K562 (cell line): ENCODE data around the gene VSTM2B. TPM values are rescaled to one million over a fixed set of nuclear protein-coding genes. Genes with fewer than 3 reads are reported as not detected.

Experiments
- CREB1 ChIP-seq, 2 experiments: sonication (generic) in 1 of 2; formaldehyde crosslinking in 1 of 2; IDR thresholded peaks; 2 replicates each; pipeline versions ENCODE4 v1.6.1 to v1.8.0; 2012 to 2022; ENCODE audit warnings: inconsistent platforms in 1 of 2, mild to moderate bottlenecking in 1 of 2, missing genetic modification reagents in 1 of 2, moderate library complexity in 1 of 2
- FUS ChIP-seq: fragments of 200-400 bp; formaldehyde crosslinking; optimal IDR thresholded peaks from 2 replicates; pipeline ENCODE3; 2017; ENCODE audit warnings: low read depth, low read length
- HDAC2 ChIP-seq: fragments of 450-650 bp; IDR thresholded peaks from 2 replicates; pipeline ENCODE4 v1.6.1; 2016; ENCODE audit warnings: mild to moderate bottlenecking
- HOXB6 ChIP-seq: fragments of 250-450 bp; sonication (Bioruptor Pico); IDR thresholded peaks from 2 replicates; pipeline ENCODE4 v1.5.1; 2022; ENCODE audit warnings: mild to moderate bottlenecking, borderline replicate concordance
- LCOR ChIP-seq: sonication (generic); formaldehyde crosslinking; IDR thresholded peaks from 2 replicates; pipeline ENCODE4 v1.8.0; 2022; ENCODE audit warnings: mild to moderate bottlenecking, missing genetic modification reagents
- MEF2A ChIP-seq: IDR thresholded peaks from 2 replicates; pipeline ENCODE4 v1.6.1; 2011; ENCODE audit warnings: low read depth, mild to moderate bottlenecking, low read length, moderate library complexity; ENCODE audit not compliant: control insufficient read depth
- MTA2 ChIP-seq: fragments of 450-650 bp; IDR thresholded peaks from 2 replicates; pipeline ENCODE4 v1.6.1; 2016; ENCODE audit warnings: low read depth
- NFYB ChIP-seq: IDR thresholded peaks from 2 replicates; pipeline ENCODE4 v1.6.1; 2011; ENCODE audit warnings: mild to moderate bottlenecking, moderate library complexity; ENCODE audit not compliant: insufficient read length; ENCODE audit errors: extremely low read depth
- PCBP2 ChIP-seq: fragments of 200-400 bp; formaldehyde crosslinking; IDR thresholded peaks from 2 replicates; pipeline ENCODE4 v1.6.1; 2018; ENCODE audit warnings: low read length, low read depth, mild to moderate bottlenecking, moderate library complexity; ENCODE audit not compliant: poor library complexity, severe bottlenecking
- RBM14 ChIP-seq: fragments of 200-400 bp; formaldehyde crosslinking; IDR thresholded peaks from 2 replicates; pipeline ENCODE4 v1.6.1; 2018; ENCODE audit warnings: low read depth, mild to moderate bottlenecking, low read length, moderate library complexity, borderline replicate concordance; ENCODE audit not compliant: insufficient read depth
- RHOXF2B ChIP-seq: fragments of 250-450 bp; sonication (Bioruptor Pico); conservative IDR thresholded peaks from 2 replicates; pipeline ENCODE4 v1.5.1; 2021
- SAFB2 ChIP-seq: fragments of 200-400 bp; formaldehyde crosslinking; IDR thresholded peaks from 2 replicates; pipeline ENCODE4 v1.6.1; 2018; ENCODE audit warnings: borderline replicate concordance, low read length, low read depth, moderate library complexity; ENCODE audit not compliant: severe bottlenecking
- SMARCC2 ChIP-seq: fragments of 450-650 bp; IDR thresholded peaks from 2 replicates; pipeline ENCODE4 v1.6.1; 2017; ENCODE audit warnings: antibody characterized with exemption, moderate library complexity, mild to moderate bottlenecking, low read depth
- SREBF2 ChIP-seq: sonication (generic); formaldehyde crosslinking; IDR thresholded peaks from 2 replicates; pipeline ENCODE4 v1.4.0; 2020; ENCODE audit warnings: mild to moderate bottlenecking, missing genetic modification reagents
- TSC22D4 ChIP-seq: fragments of 450-650 bp; IDR thresholded peaks from 2 replicates; pipeline ENCODE4 v1.6.1; 2016; ENCODE audit warnings: missing genetic modification characterization, missing biosample characterization, control low read depth
- ZNF583 ChIP-seq: fragments of 250-450 bp; sonication (Bioruptor Pico); IDR thresholded peaks from 2 replicates; pipeline ENCODE4 v1.4.0; 2020
- polyA plus RNA-seq, 8 experiments: library from polyadenylated mRNA; depleted of rRNA in 4 of 8; stranded (reverse) in 5 of 8; unstranded in 3 of 8; fragments of >200 nt; fragmentation: Nextera tagmentation in 2 of 8; fragmentation: Illumina TruSeq in 1 of 8; extraction: Ambion mirVana in 2 of 8; extraction: Trizol in 1 of 8; gene quantifications; 2 replicates each; pipeline versions ENCODE4 v1.2.1 to v1.2.3, GENCODE V29; 2011 to 2014; ENCODE audit warnings: inconsistent platforms in 1 of 8, missing spikeins in 1 of 8
- total RNA-seq, 7 experiments: library from RNA; depleted of rRNA in 6 of 7; stranded (reverse); fragments of >200 nt in 6 of 7; fragmentation: Illumina TruSeq in 2 of 7; extraction: Trizol in 2 of 7; gene quantifications; 2 replicates each; pipeline versions ENCODE4 v1.2.1 to v1.2.3, GENCODE V29; 2011 to 2021; ENCODE audit warnings: low replicate concordance in 1 of 7
- TF ChIP-seq, protein P1 (sequence below): fragments of 450-650 bp; conservative IDR thresholded peaks from 2 replicates; pipeline ENCODE4 v1.6.1; 2016; ENCODE audit warnings: missing genetic modification characterization, low read depth, mild to moderate bottlenecking, missing compliant biosample characterization, moderate library complexity
- TF ChIP-seq, protein P2 (sequence below): fragments of 450-650 bp; IDR thresholded peaks from 2 replicates; pipeline ENCODE4 v1.6.1; 2017; ENCODE audit warnings: mild to moderate bottlenecking, moderate library complexity
- TF ChIP-seq, protein P3 (sequence below): sonication (generic); formaldehyde crosslinking; IDR thresholded peaks from 2 replicates; pipeline ENCODE4 v1.8.1; 2022; ENCODE audit warnings: missing genetic modification reagents

Gene VSTM2B
- total and polyA plus RNA-seq, 9 of the 15 experiments (the other 6 are each of a cell fraction or from before 2014, with no cell fraction given), result not detected

DNA sequence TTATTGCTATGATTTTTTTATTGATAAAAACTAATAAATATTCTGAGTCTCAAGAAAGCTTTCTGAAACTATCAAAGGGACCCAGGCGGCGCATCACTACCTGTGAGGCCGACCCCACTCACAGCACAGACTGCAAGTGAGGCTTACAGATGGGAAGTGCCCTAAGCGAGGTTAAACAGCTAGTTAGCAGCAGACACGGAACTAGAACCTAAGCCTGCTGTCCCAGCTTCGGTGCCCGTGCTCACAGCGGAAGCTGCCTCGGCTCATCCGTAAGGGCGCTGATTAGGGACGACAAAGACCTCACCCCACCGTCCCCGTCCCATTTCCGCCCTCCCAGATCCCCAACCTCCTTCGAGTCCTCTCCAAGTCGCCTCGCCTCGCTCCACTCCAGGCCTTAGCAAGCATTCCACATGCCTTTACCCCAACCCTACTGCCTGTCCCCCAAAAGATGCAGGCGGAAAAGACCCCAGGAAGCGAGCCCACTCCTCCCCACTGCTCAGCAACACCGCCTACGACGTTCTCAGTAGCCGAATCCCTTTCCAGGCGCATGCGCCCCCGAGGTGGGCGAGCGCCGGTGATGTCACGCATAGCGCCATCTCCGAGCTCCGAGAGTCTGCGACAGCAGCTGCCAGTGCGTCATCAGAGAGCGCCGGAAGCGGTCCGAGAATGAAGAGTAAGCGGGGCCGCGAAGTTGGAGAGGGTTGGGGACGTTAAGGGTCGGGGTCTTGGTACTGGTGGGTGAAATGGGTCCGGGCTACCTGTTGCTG lies 80.0 kb downstream of the VSTM2B start, which contains the start of gene POP4 (continued):
- TF ChIP-seq SAFB2 (no peak), RBM14 (no peak), SREBF2 (CRISPR knock-in tag) (no peak), CREB1 (IDR thresholded peaks at IDR 0.05) (peak; percentile 99), CREB1 (CRISPR knock-in tag; IDR thresholded peaks at IDR 0.05) (peak; percentile 99), TSC22D4 (tag) (no peak), MTA2 (no peak), MEF2A (no peak), HOXB6 (CRISPR knock-in tag) (no peak), PCBP2 (no peak), RHOXF2B (CRISPR knock-in tag) (no peak), HDAC2 (peak; percentile 72; the same call in 1 of the 2 replicates), NFYB (no peak), ZNF583 (CRISPR knock-in tag) (no peak), FUS (no peak), SMARCC2 (no peak), LCOR (CRISPR knock-in tag) (no peak)
- TF ChIP-seq, protein P1, sequence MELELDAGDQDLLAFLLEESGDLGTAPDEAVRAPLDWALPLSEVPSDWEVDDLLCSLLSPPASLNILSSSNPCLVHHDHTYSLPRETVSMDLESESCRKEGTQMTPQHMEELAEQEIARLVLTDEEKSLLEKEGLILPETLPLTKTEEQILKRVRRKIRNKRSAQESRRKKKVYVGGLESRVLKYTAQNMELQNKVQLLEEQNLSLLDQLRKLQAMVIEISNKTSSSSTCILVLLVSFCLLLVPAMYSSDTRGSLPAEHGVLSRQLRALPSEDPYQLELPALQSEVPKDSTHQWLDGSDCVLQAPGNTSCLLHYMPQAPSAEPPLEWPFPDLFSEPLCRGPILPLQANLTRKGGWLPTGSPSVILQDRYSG, result no peak
- TF ChIP-seq, protein P2, sequence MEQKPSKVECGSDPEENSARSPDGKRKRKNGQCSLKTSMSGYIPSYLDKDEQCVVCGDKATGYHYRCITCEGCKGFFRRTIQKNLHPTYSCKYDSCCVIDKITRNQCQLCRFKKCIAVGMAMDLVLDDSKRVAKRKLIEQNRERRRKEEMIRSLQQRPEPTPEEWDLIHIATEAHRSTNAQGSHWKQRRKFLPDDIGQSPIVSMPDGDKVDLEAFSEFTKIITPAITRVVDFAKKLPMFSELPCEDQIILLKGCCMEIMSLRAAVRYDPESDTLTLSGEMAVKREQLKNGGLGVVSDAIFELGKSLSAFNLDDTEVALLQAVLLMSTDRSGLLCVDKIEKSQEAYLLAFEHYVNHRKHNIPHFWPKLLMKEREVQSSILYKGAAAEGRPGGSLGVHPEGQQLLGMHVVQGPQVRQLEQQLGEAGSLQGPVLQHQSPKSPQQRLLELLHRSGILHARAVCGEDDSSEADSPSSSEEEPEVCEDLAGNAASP, result no peak
- TF ChIP-seq, protein P3, sequence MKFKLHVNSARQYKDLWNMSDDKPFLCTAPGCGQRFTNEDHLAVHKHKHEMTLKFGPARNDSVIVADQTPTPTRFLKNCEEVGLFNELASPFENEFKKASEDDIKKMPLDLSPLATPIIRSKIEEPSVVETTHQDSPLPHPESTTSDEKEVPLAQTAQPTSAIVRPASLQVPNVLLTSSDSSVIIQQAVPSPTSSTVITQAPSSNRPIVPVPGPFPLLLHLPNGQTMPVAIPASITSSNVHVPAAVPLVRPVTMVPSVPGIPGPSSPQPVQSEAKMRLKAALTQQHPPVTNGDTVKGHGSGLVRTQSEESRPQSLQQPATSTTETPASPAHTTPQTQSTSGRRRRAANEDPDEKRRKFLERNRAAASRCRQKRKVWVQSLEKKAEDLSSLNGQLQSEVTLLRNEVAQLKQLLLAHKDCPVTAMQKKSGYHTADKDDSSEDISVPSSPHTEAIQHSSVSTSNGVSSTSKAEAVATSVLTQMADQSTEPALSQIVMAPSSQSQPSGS (CRISPR knock-in tag), result peak; percentile 66; the same call in 1 of the 2 replicates
